Testis (tissue), 2 donors: ENCODE data around the gene CALHM1.

ENCODE experiments used
- CTCF ChIP-seq, 3 experiments: fragments of 450-650 bp in 2 of 3; fragments of 200-600 bp in 1 of 3; sonication (generic) in 1 of 3; IDR thresholded peaks; one replicate each; pipeline ENCODE4 v1.5.1; 2016 to 2019; ENCODE audit warnings: antibody characterized with exemption in 3 of 3, mild to moderate bottlenecking in 2 of 3, moderate library complexity in 1 of 3
- POLR2A ChIP-seq: fragments of 450-650 bp; IDR thresholded peaks from one replicate; pipeline ENCODE4 v1.6.1; 2017; ENCODE audit warnings: antibody characterized with exemption, mild to moderate bottlenecking, moderate library complexity

- TF ChIP-seq POLR2A (no peak), CTCF (IDR thresholded peaks at IDR 0.05) (no peak)
These were observed 28.7 kb upstream of the CALHM1 start for GRCh38 chr10:103487410-103487708.
